G401.6 (cell line): ENCODE measurements around the gene GRWD1.
A peak's percentile ranks its signal among the peaks of the same experiment; 100 is the strongest.

ENCODE experiments used
- FAIRE-seq: peaks from 2 replicates; lab custom pipeline; 2012; peaks lifted over from hg19 to GRCh38; lab: Jason Lieb, UNC

The GRWD1 gene

DNA sequence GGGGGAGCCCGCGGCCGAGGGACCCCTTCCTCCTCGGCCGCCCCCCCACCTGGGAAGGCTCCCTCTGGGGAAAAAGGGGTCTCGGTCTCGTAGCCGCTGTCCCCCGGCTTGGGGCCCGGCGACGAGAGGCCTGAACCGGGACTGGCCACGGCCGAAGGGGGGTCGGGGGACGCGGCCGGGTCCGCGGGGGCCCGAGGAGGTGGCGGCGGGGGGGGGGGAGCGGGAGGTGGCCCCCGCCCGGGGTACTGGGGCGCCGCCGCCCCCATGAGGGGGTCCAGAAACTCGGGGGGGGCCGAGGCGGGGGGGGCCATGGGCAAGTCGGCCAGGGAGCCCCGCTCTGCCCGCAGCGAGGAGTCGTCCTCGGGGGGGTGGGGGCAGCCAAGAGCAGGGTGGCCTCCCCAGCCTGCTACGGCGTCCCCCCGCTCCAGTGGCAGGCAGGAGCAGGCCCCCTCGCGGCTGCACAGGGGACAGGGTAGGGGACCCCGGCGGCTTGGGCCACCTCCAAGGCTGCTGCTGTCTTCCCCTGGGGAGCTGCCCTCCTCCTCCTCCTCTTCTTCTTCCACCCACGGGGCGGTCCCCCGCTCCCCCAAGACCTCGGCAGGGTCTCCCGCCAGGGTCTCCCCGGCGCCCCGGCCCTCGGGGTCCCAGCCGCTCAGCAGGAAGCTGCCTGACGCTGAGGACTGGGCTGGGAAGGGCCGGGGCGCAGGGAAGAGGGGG is 53.0 kb downstream of the GRWD1 start:
- no peak for FAIRE-seq

DNA sequence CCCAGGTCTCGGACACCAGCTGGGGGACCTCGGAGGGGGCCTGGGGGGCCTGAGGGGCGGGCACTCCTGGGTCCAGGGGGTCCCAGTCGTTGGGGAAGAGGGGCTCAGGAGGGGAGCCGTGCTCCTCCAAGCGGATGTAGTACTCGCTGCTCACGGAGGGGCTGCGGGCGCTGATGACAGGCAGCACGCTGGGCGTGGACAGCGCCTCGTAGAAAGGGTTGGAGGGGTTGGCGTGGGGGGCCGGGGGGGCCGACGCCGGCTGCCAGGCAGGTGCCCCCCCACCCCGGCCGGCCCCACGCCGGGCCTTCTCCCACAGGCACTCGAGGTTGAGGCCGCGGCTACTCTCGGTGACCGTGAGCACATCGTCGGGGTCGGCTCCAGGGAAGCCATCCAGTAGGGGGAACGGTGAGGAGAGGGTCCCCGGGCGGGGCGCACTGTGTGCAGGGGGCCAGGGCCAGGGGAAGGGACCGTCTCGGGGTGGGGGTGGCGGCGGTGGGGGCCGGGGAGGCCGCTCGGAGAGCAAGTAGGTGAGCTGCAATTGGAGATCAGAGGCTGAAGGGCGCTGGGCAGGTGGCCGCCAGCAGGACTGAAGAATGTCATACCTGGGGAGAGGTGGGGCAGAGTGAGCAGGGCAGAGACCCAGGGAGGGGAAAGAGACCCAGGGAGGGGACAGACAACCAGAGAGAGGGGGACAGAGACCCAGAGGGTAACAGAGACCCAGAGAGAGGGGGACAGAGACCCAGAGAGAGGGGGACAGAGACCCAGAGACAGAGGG is 53.7 kb downstream of the GRWD1 start:
- FAIRE-seq, result no peak

DNA sequence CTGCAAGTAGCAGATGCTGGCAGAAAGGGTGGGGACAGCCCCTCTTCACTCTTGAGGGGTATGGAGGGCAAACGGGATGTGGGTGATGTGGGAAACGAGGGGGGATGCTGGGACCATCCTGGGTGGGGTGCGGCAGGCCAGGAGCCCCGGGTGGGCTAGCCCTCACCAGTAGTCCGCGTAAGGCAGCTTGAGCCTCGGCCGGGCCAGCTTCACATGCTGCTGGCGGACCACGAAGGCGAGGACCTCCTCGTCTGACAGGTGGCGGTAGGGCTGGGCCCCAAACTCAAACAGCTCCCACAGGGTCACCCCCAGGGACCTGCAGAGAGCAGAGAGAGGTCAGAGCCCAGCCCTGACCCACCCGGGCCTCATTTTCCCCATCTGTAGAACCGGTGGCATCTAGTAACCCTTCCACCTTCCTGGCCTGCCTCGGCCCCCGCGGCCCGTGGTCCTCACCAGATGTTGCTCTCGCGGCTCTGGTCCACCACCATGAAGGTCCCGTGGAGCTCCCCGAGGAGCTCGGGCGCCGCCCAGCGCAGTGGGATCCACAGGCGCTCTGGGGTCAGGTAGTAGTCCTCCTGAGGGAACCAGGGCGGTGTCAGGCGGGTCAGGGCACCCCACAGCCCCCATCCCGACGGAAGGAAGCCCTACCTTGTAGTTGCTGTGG is 55.2 kb downstream of the GRWD1 start:
- no peak for FAIRE-seq

DNA sequence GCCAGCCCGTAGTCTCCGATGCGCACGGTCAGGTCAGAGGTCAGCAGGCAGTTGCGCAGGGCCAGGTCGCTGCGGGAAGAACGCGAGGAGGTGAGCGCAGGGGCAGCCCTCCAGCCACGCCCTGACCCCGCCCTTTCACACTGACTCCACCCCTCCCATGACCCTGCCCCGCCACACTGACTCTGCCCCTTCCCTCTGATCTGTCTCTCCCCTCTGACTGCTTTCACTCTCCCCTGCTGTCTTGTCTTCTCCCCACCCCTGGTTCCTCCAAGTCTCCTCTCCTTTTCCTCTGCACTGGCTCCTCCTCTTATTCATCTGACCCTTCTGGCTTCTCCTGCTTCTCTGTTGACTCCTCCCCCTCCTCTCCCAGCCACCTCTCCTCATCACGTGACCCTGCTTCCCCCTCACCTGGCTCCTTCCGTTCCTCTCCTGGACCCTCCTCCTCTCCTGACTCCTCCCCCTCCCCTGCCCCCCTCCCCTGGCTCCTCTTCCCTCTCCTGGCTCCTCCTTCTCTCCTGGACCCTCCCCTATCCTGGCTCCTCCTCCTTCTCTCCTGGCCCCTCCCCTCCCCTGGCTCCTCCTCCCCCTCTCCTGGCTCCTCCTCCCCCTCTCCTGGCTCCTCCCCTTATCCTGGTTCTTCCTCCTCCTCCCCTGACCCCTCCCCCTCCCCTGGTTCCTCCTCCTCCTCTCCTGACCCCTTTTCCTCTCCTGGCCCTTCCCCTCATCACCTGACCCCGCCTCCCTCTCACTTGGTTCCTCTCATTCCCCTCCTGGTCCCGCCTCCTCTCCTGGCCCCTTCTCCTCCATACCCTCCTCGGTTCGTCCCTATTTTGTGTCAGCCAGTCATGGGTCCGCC is 55.9 kb downstream of the GRWD1 start:
- peak; percentile 96 for FAIRE-seq

DNA sequence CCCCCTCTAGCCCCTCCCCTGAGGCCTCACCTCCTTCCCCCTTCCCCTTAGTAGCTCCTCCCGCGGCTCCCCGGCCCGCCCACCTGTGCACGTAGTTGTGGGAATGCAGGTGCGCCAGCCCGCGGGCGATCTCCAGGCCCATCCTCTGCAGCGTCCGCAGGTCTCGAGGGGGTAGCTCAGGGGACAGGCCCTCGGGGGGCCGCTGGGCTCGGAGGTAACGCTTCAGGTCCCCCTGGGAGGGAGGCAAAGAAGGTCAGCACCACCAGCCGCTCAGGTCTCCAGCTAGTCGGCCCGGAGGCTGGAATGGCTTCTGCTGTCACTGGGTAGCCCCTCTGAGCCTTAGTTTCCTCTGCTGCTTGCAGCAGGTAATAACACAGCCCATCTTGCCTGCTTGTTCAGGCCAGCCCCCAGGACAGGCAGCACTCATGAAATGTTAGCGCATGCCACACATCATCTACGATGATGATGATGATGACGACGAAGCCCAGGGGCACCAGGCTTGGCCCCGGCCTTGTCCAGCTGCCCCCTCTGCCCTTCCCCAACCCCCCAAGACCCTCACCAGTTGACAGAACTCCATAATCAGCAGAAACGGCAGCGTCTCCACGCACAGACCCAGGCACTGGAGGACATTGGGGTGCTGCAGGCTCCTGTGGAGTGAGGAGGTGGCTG is 56.7 kb downstream of the GRWD1 start:
- FAIRE-seq, result no peak

DNA sequence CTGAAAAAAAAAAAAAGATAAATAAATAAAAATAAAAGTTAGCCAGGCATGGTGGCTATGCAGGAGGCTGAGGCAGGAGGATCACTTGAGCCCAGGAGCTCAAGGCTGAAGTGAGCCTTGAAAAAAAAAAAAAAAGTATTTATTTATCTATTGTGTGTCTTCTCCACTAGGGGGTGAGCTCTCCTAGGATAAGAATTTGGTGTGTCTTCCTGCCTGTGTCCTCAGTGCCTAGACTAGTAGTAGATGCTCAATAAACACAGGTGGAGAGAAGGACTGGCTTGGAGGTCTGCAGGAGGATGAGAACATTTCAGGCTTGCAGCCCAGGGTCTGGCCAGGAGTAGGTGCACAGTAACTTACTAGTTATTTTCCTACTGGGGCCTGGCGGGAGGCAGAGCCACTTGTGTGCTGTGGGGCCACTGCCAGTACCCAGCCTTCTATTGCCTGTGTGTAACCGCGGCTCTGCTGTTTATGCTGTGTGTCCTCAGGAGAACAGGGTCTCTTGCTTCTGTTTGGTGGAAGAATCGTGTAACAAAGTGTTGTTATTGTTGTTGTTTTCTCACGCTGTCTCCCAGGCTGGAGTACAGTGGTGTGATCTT is 60.5 kb downstream of the GRWD1 start:
- FAIRE-seq, result peak; percentile 89
